ENCODE data around the gene RAD51B.

- TF ChIP-seq POLR2A (IDR thresholded peaks at IDR 0.05) (no peak), CTCF (IDR thresholded peaks at IDR 0.05) (no peak)
These were observed 694.4 kb downstream of the RAD51B start for GRCh38 chr14:68513838-68514607.
